Peyer's patch (tissue), 4 donors: ENCODE data around the gene DLGAP4.

Experiments used
- CTCF ChIP-seq, 6 experiments: fragments of 450-650 bp in 4 of 6; fragments of 200-600 bp in 2 of 6; sonication (generic) in 1 of 6; IDR thresholded peaks; one replicate each; pipeline ENCODE4 v1.5.1; 2017 to 2019; ENCODE audit warnings: antibody characterized with exemption in 6 of 6, mild to moderate bottlenecking in 3 of 6, moderate library complexity in 1 of 6
- POLR2A ChIP-seq, 2 donors: fragments of 450-650 bp; IDR thresholded peaks; one replicate each; pipeline ENCODE4 v1.5.1; 2017; ENCODE audit warnings: antibody characterized with exemption in 2 of 2, mild to moderate bottlenecking in 2 of 2, moderate library complexity in 2 of 2

- TF ChIP-seq CTCF (IDR thresholded peaks at IDR 0.05) (no peak), POLR2A (IDR thresholded peaks at IDR 0.05) (no peak)
These were observed 26.8 kb upstream of the DLGAP4 start for GRCh38 chr20:36279362-36279761.
